ENCODE data around the gene HS6ST3.

Gene HS6ST3

GRCh38 chr13:96342286-96342685 lies 252.4 kb downstream of the HS6ST3 start:
- TF ChIP-seq, protein P1, sequence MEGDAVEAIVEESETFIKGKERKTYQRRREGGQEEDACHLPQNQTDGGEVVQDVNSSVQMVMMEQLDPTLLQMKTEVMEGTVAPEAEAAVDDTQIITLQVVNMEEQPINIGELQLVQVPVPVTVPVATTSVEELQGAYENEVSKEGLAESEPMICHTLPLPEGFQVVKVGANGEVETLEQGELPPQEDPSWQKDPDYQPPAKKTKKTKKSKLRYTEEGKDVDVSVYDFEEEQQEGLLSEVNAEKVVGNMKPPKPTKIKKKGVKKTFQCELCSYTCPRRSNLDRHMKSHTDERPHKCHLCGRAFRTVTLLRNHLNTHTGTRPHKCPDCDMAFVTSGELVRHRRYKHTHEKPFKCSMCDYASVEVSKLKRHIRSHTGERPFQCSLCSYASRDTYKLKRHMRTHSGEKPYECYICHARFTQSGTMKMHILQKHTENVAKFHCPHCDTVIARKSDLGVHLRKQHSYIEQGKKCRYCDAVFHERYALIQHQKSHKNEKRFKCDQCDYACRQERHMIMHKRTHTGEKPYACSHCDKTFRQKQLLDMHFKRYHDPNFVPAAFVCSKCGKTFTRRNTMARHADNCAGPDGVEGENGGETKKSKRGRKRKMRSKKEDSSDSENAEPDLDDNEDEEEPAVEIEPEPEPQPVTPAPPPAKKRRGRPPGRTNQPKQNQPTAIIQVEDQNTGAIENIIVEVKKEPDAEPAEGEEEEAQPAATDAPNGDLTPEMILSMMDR (IDR thresholded peaks at IDR 0.05; ENCODE audit: low read length): no peak
- TF ChIP-seq EZH2 (IDR thresholded peaks at IDR 0.05; ENCODE audit: borderline replicate concordance, low read length): no peak
- Histone ChIP-seq H3K4me2 (ENCODE audit: low read length) (no peak overlapping the region), H3K9me3 (ENCODE audit: low read length) (no peaks in the 10 kb centered on the region), H2AFZ (ENCODE audit: low read length) (no peak overlapping the region), H3K27me3 (ENCODE audit: insufficient read depth, low read length) (no peaks in the 10 kb centered on the region), H4K20me1 (ENCODE audit: insufficient read depth, low read length) (no peaks in the 10 kb centered on the region), H3K4me1 (ENCODE audit: insufficient read depth, low read length, severe bottlenecking) (no peaks in the 10 kb centered on the region), H3K27ac (ENCODE audit: low read depth, low read length, poor library complexity, severe bottlenecking) (no peak overlapping the region), H3K36me3 (ENCODE audit: insufficient read depth, low read length) (no peaks in the 10 kb centered on the region), H3F3A (ENCODE audit: insufficient read depth, low read length) (no peaks in the 10 kb centered on the region), H3K9ac (ENCODE audit: low read length) (no peak overlapping the region), H3K79me2 (ENCODE audit: insufficient read depth, low read length) (no peaks in the 10 kb centered on the region), H3K9me2 (ENCODE audit: low read depth, low read length) (no peaks in the 10 kb centered on the region), H3K4me3 (ENCODE audit: low read depth, low read length, poor library complexity, severe bottlenecking) (no peak overlapping the region)

- Histone ChIP-seq H3K27me3 (ENCODE audit: insufficient read depth, low read length) (no peaks in the 10 kb centered on the region), H3K4me1 (ENCODE audit: insufficient read depth, low read length, severe bottlenecking) (no peaks in the 10 kb centered on the region), H3K36me3 (ENCODE audit: insufficient read depth, low read length) (no peaks in the 10 kb centered on the region), H3F3A (ENCODE audit: insufficient read depth, low read length) (no peaks in the 10 kb centered on the region), H3K9me2 (ENCODE audit: low read depth, low read length) (no peaks in the 10 kb centered on the region), H4K20me1 (ENCODE audit: insufficient read depth, low read length) (no peaks in the 10 kb centered on the region), H3K9ac (ENCODE audit: low read length) (no peak overlapping the region), H3K79me2 (ENCODE audit: insufficient read depth, low read length) (no peaks in the 10 kb centered on the region), H3K4me3 (ENCODE audit: low read depth, low read length, poor library complexity, severe bottlenecking) (no peak overlapping the region), H3K9me3 (ENCODE audit: low read length) (no peaks in the 10 kb centered on the region), H3K4me2 (ENCODE audit: low read length) (no peak overlapping the region), H2AFZ (ENCODE audit: low read length) (no peak overlapping the region), H3K27ac (ENCODE audit: low read depth, low read length, poor library complexity, severe bottlenecking) (no peak overlapping the region)
- TF ChIP-seq EZH2 (IDR thresholded peaks at IDR 0.05; ENCODE audit: borderline replicate concordance, low read length): no peak
- TF ChIP-seq, protein P1 (IDR thresholded peaks at IDR 0.05; ENCODE audit: low read length): no peak
Observed at GRCh38 chr13:96342852-96343465, 253.1 kb downstream of the HS6ST3 start.

DNA sequence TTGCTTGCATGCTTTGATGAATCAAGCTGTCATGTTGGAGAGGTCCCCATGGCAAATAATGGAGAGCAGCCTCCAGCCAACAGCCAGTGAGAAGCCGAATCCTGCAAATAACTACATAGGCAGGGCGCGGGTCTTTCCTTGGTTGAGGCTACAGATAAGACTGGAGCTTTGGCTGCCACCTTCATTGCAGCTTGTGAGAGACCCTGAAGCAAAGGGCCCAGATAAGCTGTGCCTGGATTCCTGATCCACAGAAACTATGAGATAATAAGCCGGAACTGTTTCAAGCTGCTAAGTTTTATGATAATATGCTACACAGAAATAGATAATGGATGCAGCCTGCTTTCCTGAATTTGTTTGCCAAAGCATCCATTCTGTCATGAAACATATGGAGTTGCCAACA lies 257.0 kb downstream of the HS6ST3 start:
- no peak for TF ChIP-seq EZH2 (IDR thresholded peaks at IDR 0.05; ENCODE audit: borderline replicate concordance, low read length)
- TF ChIP-seq, protein P1 (IDR thresholded peaks at IDR 0.05; ENCODE audit: low read length): no peak
- no peaks in the 10 kb centered on the region for H3K9me2 ChIP-seq (ENCODE audit: low read depth, low read length)
- no peak overlapping the region for H3K4me3 ChIP-seq (ENCODE audit: low read depth, low read length, poor library complexity, severe bottlenecking)
- H3K36me3 ChIP-seq (ENCODE audit: insufficient read depth, low read length): no peaks in the 10 kb centered on the region
- no peak overlapping the region for H2AFZ ChIP-seq (ENCODE audit: low read length)
- H3F3A ChIP-seq (ENCODE audit: insufficient read depth, low read length): no peaks in the 10 kb centered on the region
- H3K4me2 ChIP-seq (ENCODE audit: low read length): no peak overlapping the region
- no peaks in the 10 kb centered on the region for H3K9me3 ChIP-seq (ENCODE audit: low read length)
- no peaks in the 10 kb centered on the region for H3K4me1 ChIP-seq (ENCODE audit: insufficient read depth, low read length, severe bottlenecking)
- no peak overlapping the region for H3K9ac ChIP-seq (ENCODE audit: low read length)
- no peaks in the 10 kb centered on the region for H4K20me1 ChIP-seq (ENCODE audit: insufficient read depth, low read length)
- no peak overlapping the region for H3K27ac ChIP-seq (ENCODE audit: low read depth, low read length, poor library complexity, severe bottlenecking)
- H3K79me2 ChIP-seq (ENCODE audit: insufficient read depth, low read length): no peaks in the 10 kb centered on the region
- no peaks in the 10 kb centered on the region for H3K27me3 ChIP-seq (ENCODE audit: insufficient read depth, low read length)

Data from OCI-LY1 (cell line).